Body of pancreas (tissue), 4 donors: Measurements from ENCODE around the gene KCNN3.

Source experiments
- POLR2A ChIP-seq, 3 donors: fragments of 450-650 bp; IDR thresholded peaks; one replicate each; pipeline ENCODE4 v1.6.1; 2016; ENCODE audit warnings: antibody characterized with exemption in 3 of 3, mild to moderate bottlenecking in 2 of 3
- TF ChIP-seq, protein P1 (sequence below), 7 experiments: fragments of 450-650 bp in 4 of 7; fragments of 200-600 bp in 3 of 7; sonication (generic) in 3 of 7; IDR thresholded peaks; one replicate each; pipeline ENCODE4 v1.5.1; 2016 to 2019; ENCODE audit warnings: antibody characterized with exemption in 7 of 7

DNA sequence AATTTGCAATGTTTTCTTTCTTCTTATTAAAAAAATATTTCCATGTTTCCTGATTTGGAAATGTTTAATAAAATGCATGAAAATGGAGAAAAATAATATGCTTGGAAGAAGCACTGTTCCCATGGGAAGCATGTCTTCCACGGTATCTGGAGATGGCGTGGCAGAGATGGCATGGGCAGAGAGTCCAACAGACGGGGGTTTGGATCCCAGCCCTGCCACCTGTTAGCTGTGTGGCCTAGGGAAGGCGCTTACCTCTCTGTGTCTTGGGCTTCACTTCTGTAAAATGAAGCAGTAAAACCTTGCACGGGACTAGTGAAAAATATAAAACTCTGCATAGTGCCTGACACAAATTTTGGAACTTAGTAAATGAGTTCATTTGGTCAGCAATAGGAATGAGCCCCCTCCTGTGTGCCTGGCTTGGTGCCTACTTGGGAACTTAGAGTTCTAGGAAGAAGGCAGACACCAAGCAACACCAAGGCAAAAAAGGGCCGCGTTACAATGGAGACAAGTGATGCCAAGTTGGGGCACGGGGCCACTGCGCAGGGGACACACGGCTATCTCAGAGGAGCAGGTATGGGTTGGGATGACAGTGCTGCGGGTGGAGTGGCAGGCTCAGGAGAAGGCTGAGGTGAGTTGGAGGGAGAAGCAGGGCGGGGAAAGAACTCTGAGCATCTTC is 124.2 kb downstream of the KCNN3 start:
- TF ChIP-seq, protein P1, sequence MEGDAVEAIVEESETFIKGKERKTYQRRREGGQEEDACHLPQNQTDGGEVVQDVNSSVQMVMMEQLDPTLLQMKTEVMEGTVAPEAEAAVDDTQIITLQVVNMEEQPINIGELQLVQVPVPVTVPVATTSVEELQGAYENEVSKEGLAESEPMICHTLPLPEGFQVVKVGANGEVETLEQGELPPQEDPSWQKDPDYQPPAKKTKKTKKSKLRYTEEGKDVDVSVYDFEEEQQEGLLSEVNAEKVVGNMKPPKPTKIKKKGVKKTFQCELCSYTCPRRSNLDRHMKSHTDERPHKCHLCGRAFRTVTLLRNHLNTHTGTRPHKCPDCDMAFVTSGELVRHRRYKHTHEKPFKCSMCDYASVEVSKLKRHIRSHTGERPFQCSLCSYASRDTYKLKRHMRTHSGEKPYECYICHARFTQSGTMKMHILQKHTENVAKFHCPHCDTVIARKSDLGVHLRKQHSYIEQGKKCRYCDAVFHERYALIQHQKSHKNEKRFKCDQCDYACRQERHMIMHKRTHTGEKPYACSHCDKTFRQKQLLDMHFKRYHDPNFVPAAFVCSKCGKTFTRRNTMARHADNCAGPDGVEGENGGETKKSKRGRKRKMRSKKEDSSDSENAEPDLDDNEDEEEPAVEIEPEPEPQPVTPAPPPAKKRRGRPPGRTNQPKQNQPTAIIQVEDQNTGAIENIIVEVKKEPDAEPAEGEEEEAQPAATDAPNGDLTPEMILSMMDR (IDR thresholded peaks at IDR 0.05): no peak
- no peak for TF ChIP-seq POLR2A (IDR thresholded peaks at IDR 0.05)
